Measurements from ENCODE around the gene NLGN1.

Gene NLGN1

GRCh38 chr3:174302746-174303315, 905.3 kb downstream of the NLGN1 start:
- no peak for FAIRE-seq

DNA sequence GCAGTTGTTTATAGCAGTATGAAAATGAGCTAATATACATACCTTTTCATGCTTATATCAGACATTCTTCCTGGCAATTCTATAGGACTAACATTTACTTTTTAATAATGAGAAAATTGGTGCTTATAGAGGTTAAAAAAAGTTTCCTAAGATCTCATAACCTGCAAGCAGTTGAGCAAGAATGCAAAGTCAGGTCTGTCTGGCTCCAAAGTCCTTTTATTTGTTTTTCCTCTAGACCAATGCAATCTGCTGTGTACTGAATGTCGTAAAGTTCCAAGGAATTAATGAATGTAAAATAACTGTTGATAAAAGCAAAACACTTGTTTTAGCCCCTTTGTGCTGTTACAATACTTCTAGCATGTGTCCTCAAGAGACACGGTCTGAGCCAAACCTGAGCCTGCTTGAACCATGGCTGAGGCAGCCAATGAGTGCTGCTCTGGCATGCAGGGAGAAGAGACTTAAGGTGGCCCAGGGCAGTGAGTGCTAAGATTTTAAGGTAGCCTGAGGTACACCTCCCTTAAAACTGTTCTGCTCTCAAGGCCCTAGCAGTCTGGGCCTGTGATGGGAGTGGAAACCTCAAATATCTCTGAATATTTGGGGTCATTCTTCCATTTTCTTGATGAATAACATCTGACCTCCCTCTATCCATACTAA, 906.5 kb downstream of the NLGN1 start:
- FAIRE-seq, result no peak

More at GRCh38 chr3:174302746-174303315, 905.3 kb downstream of the NLGN1 start:
- no peak for DNase-seq (ENCODE audit: insufficient read length, low spot score)

GRCh38 chr3:174308736-174309135, 911.2 kb downstream of the NLGN1 start:
- no peak for DNase-seq (ENCODE audit: insufficient read length, low spot score)
- no peak for FAIRE-seq

More for the DNA sequence above, 906.5 kb downstream of the NLGN1 start:
- no peak for DNase-seq (ENCODE audit: insufficient read length, low spot score)

DNA sequence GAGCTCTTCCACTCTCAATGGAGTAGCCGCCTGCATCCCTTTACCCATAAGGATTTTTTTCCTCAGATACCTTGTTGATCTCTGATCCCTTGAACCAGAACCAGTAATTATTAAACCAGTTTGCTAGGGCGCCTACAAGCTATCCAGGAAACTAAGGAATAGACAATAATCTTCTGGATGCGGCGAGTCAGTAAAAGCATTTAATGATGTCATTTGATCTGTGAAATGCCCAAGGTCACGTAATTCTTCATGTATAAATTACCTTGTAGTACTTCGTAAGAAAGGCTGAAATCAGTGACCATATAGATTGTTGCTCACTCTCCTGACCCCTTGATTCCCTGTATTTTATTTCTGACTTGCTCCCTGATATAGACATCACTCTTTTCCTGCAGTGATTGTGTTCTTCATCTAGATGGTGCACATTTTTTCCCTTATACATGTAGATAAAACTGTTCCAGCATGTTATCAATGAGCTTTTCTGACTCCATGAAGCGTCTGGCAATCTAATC, 913.0 kb downstream of the NLGN1 start:
- no peak for DNase-seq (ENCODE audit: insufficient read length, low spot score)

DNA sequence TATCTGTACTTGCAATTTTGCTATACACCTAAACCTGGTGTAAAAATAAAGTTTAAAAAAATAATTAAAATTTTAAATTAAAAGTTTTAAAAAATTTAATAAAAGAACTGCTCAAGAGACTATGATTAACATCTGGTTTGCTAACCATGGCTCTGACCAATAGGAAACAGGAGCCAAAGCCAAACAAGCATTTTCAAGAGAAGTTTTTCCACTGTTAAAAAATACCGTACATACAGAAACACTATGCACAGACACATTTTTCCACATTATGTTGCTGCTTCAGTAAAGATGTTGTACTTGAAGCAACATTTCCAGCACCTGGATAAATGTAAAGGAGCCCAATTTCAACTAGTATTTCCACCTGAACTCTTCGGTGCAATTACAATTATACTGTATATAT, 917.7 kb downstream of the NLGN1 start:
- no peak for DNase-seq (ENCODE audit: insufficient read length, low spot score)
- FAIRE-seq, result no peak

More for the DNA sequence above, 913.0 kb downstream of the NLGN1 start:
- FAIRE-seq, result no peak

- DNase-seq (ENCODE audit: insufficient read length, low spot score) (no peak), FAIRE-seq (no peak)
These were observed 919.5 kb downstream of the NLGN1 start for GRCh38 chr3:174317005-174317404.

DNA sequence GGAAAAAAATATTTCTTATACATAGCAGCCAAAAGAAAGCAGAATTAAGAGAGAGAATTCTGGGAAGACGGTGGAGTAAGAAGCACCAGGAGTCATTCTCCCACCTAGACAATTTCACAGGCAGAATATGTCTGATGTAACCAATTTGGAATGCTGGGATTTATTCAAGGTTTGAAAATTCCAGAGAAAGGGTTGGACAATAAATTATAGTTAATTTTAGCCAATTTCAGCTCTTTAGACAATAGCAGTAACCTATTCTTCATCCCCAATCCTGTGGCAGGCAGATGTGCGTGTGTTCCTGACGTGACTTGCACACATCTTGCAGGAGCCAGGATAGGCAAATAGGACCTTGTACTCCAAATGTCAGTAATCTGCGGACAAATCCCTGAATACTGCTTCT, 920.6 kb downstream of the NLGN1 start:
- FAIRE-seq (no peak), DNase-seq (ENCODE audit: insufficient read length, low spot score) (no peak)

DNA sequence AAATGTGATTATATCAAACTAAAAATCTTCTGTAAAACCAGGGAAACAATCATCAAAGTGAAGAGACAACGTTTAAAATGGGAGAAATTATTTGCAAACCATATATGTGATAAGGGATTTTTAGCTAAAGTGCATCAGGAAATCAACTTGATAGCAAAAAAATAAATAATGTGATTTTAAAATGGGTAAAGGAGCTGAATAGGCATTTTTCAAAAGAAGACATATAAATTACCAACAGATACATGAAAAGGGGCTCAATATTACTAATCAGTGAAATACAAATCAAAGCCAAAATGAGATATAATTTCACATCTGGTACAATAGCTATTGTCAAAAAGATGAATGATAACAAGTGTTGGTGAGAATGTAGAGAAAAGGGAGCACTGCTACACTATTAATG, 924.0 kb downstream of the NLGN1 start:
- FAIRE-seq (no peak), DNase-seq (ENCODE audit: insufficient read length, low spot score) (no peak)

DNA sequence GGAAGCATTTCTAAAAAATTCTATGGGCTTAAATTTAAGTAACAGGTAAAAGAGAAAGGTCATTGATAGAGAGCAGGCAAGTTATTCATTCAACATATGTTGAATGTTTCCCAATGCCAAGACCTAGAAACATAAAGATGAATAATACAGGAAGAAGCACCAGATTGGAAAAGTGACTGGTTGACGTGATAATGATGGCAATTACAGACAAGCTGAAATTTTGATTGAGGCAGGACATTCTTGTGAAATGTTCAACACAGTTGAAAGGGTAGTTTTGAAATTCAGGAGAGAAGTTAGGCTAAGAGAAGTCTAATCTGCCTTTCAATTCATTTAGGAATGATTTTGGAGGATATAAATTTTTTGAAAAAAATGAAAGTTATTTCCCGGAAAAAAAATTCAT, 925.2 kb downstream of the NLGN1 start:
- FAIRE-seq (no peak), DNase-seq (ENCODE audit: insufficient read length, low spot score) (no peak)

DNA sequence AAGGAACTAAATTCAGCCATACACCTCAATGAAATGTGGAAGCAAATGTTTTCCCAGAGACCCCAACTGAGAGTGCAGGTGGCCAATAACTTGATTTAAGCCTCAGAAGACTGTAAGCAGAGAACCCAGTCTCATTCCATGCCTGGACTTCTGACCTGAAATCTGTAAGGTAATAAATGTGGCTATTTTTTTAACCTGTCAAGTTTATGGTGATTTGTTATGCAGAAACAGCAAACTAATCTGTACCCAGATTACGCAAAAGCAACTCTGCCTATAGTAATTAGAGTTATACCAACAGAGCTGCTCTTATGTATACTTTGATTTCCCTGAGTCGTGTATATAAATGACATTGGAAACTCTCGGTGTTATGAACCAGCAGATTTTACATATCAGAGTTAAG, 927.6 kb downstream of the NLGN1 start:
- DNase-seq (ENCODE audit: insufficient read length, low spot score), result no peak
- FAIRE-seq, result no peak

GRCh38 chr3:174325834-174326700, 928.5 kb downstream of the NLGN1 start:
- FAIRE-seq, result no peak
- no peak for DNase-seq (ENCODE audit: insufficient read length, low spot score)

- FAIRE-seq (no peak), DNase-seq (ENCODE audit: insufficient read length, low spot score) (no peak)
These were observed 931.8 kb downstream of the NLGN1 start for GRCh38 chr3:174329321-174329720.

DNA sequence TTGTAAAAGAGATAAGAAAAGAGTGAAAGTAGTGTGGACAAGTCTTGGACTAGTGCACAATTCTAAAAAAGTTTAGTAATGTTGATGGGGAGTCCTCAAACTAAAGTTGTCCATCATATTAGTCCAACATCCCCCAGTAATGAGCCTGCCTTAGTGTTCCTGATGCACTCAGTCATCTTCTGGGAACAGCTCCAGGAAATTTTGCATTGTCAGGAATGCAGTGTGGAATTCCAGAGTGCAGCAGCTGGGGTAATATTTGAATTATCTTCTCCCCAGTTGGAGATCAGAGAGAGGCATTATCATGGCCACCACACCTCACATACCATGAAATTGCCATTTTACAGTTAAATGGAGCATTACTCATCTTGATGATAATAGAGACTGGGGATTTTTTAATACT, 932.8 kb downstream of the NLGN1 start:
- DNase-seq (ENCODE audit: insufficient read length, low spot score), result no peak
- FAIRE-seq, result no peak

- FAIRE-seq (no peak), DNase-seq (ENCODE audit: insufficient read length, low spot score) (no peak)
These were observed 933.7 kb downstream of the NLGN1 start for GRCh38 chr3:174331095-174331800.

GRCh38 chr3:174332391-174332790, 934.8 kb downstream of the NLGN1 start:
- no peak for FAIRE-seq
- DNase-seq (ENCODE audit: insufficient read length, low spot score), result no peak

DNA sequence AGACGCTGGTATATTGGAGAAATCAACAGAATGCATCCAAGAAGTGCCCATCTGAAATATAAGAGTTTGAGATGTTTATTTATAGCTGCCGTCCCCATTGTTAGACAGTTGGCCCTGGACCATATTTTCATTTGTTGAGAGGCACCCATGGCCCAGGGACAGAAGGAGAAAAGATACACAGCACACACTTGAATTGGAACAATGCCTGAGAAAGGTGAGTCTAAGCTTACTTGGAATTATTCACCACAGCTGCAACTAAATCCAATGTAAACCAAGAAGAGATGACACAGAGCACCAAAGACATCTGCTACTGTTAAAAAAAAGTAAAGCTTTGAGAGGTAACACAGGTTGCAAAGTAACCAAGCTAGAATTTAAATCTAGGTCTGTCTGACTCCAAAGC, 936.1 kb downstream of the NLGN1 start:
- DNase-seq (ENCODE audit: insufficient read length, low spot score), result no peak
- no peak for FAIRE-seq

GRCh38 chr3:174334111-174334510, 936.6 kb downstream of the NLGN1 start:
- no peak for DNase-seq (ENCODE audit: insufficient read length, low spot score)

DNA sequence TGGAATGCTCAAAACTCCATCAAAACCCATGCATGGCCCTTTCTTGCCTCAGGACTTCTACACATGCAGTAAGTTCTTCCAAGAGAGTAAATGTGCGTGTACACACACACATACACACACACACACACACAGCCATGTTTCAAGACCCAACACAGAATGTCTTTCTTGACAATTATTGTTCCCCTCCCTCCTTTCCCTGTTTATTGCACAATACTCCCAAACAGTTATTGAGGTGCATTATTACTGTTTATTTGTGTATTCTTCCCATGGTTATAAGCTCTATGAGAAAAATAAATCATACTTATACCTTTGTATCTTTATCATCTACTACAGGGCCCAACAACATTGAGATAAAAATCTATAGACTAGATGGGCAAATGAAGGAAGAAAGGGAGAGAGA, 937.8 kb downstream of the NLGN1 start:
- DNase-seq (ENCODE audit: insufficient read length, low spot score) (no peak), FAIRE-seq (no peak)

More at GRCh38 chr3:174334111-174334510, 936.6 kb downstream of the NLGN1 start:
- FAIRE-seq, result no peak

- DNase-seq (ENCODE audit: insufficient read length, low spot score), result no peak
- FAIRE-seq, result no peak
These were observed 938.4 kb downstream of the NLGN1 start for GRCh38 chr3:174335910-174336309.
